Trophoblast cell (in vitro differentiated cells and primary cell): ENCODE data around the gene LCA5L.

ENCODE experiments used
- DNase-seq, 2 donors: peaks; one replicate each; pipeline ENCODE4 v3.0.0-alpha.2; 2016
- H2AFZ ChIP-seq: 2 replicates; pipeline ENCODE4 v1.6.1; 2013; ENCODE audit warnings: low read length, moderate library complexity, mild to moderate bottlenecking; ENCODE audit not compliant: insufficient read depth, poor library complexity
- H2AK5ac ChIP-seq: 2 replicates; pipeline ENCODE4 v1.6.1; 2013; ENCODE audit warnings: mild to moderate bottlenecking, low read length
- H2BK120ac ChIP-seq: 2 replicates; pipeline ENCODE4 v1.6.1; 2013; ENCODE audit warnings: low read length, mild to moderate bottlenecking, moderate library complexity; ENCODE audit not compliant: insufficient read depth, poor library complexity
- H2BK12ac ChIP-seq: 2 replicates; pipeline ENCODE4 v1.6.1; 2013; ENCODE audit warnings: mild to moderate bottlenecking, low read length, moderate library complexity
- H2BK5ac ChIP-seq: 2 replicates; pipeline ENCODE4 v1.6.1; 2013; ENCODE audit warnings: low read length, low read depth, moderate library complexity, mild to moderate bottlenecking; ENCODE audit not compliant: poor library complexity
- H3K14ac ChIP-seq: 2 replicates; pipeline ENCODE4 v1.6.1; 2013; ENCODE audit warnings: mild to moderate bottlenecking, low read length
- H3K18ac ChIP-seq: 2 replicates; pipeline ENCODE4 v1.6.1; 2013; ENCODE audit warnings: mild to moderate bottlenecking, low read length
- H3K23ac ChIP-seq: 2 replicates; pipeline ENCODE4 v1.6.1; 2013; ENCODE audit warnings: low read length
- H3K27ac ChIP-seq: 2 replicates; pipeline ENCODE4 v1.5.1; 2013; ENCODE audit warnings: low read depth, mild to moderate bottlenecking, inconsistent platforms, low read length, moderate library complexity
- H3K27me3 ChIP-seq: 2 replicates; pipeline ENCODE4 v1.6.1; 2013; ENCODE audit warnings: inconsistent platforms, mild to moderate bottlenecking, low read length, moderate library complexity; ENCODE audit not compliant: insufficient read depth
- H3K36me3 ChIP-seq, 2 experiments: 1 replicate in 1 of 2; 2 replicates in 1 of 2; pipeline ENCODE4 v1.6.1; 2013; ENCODE audit warnings: low read length in 2 of 2, mild to moderate bottlenecking in 2 of 2, moderate library complexity in 1 of 2; ENCODE audit not compliant: insufficient read depth in 2 of 2, control insufficient read depth in 1 of 2
- H3K4ac ChIP-seq: 2 replicates; pipeline ENCODE4 v1.6.1; 2013; ENCODE audit warnings: low read depth, mild to moderate bottlenecking, low read length, moderate library complexity
- H3K4me1 ChIP-seq, 2 experiments: 1 replicate in 1 of 2; 2 replicates in 1 of 2; pipeline ENCODE4 v1.6.1; 2013; ENCODE audit warnings: low read length in 2 of 2, mild to moderate bottlenecking in 2 of 2, moderate library complexity in 1 of 2; ENCODE audit not compliant: insufficient read depth in 2 of 2, control insufficient read depth in 1 of 2
- H3K4me2 ChIP-seq: 2 replicates; pipeline ENCODE4 v1.6.1; 2013; ENCODE audit warnings: inconsistent platforms, mild to moderate bottlenecking, low read length, moderate library complexity
- H3K4me3 ChIP-seq: 2 replicates; pipeline ENCODE4 v1.5.1; 2013; ENCODE audit warnings: mild to moderate bottlenecking, low read depth, low read length, inconsistent platforms
- H3K79me1 ChIP-seq: one replicate; pipeline ENCODE4 v1.6.1; 2013; ENCODE audit warnings: low read length
- H3K79me2 ChIP-seq: 2 replicates; pipeline ENCODE4 v1.6.1; 2013; ENCODE audit warnings: low read length, mild to moderate bottlenecking; ENCODE audit not compliant: control insufficient read depth, insufficient read depth, poor library complexity
- H3K9ac ChIP-seq: 2 replicates; pipeline ENCODE4 v1.6.1; 2013; ENCODE audit warnings: mild to moderate bottlenecking, low read length
- H3K9me3 ChIP-seq: 2 replicates; pipeline ENCODE4 v1.6.1; 2013; ENCODE audit warnings: low read depth, mild to moderate bottlenecking, control low read depth, inconsistent platforms, low read length; ENCODE audit not compliant: insufficient read depth
- H4K12ac ChIP-seq: 2 replicates; pipeline ENCODE4 v1.6.1; 2013; ENCODE audit warnings: low read depth, mild to moderate bottlenecking, low read length, moderate library complexity
- H4K8ac ChIP-seq: 2 replicates; pipeline ENCODE4 v1.6.1; 2013; ENCODE audit warnings: low read depth, mild to moderate bottlenecking, low read length, moderate library complexity
- H4K91ac ChIP-seq: one replicate; pipeline ENCODE4 v1.6.1; 2013; ENCODE audit warnings: low read depth, mild to moderate bottlenecking, low read length, moderate library complexity
- WGBS: extraction: QIAGEN DNeasy Blood & Tissue Kit; methylation state at CpG from one replicate; pipeline ENCODE4 v1.1.7; 2013; ENCODE audit warnings: missing lambda C conversion rate; ENCODE audit not compliant: insufficient read length, insufficient coverage; ENCODE audit errors: extremely low coverage; 5-methylcytosine and 5-hydroxymethylcytosine counted together

The LCA5L gene

GRCh38 chr21:39454949-39455668 is 9.5 kb upstream of the LCA5L start:
- no CpG with 5 or more reads among the region's 6 CpGs for WGBS
- Histone ChIP-seq H2BK12ac (no peak overlapping the region), H3K79me1 (no peaks in the 10 kb centered on the region), H4K12ac (no peak overlapping the region), H3K4ac (no peak overlapping the region), H2BK120ac (no peak overlapping the region), H2BK5ac (no peak overlapping the region), H2AFZ (no peak overlapping the region), H3K9me3 (no peaks in the 10 kb centered on the region), H3K4me2 (no peak overlapping the region), H3K4me1 (peaks cover 2 to 4% of the 10 kb centered on the region in 2 experiments), H3K79me2 (no peaks in the 10 kb centered on the region), H3K27me3 (no peaks in the 10 kb centered on the region), H4K91ac (no peak overlapping the region), H3K27ac (no peak overlapping the region), H3K36me3 (no peaks in the 10 kb centered on the region), H3K18ac (no peak overlapping the region), H3K4me3 (no peak overlapping the region), H2AK5ac (no peak overlapping the region), H3K9ac (no peak overlapping the region), H3K14ac (no peak overlapping the region), H4K8ac (no peak overlapping the region), H3K23ac (no peak overlapping the region)
- DNase-seq: no peak

GRCh38 chr21:39453571-39454179 is 8.1 kb upstream of the LCA5L start:
- Histone ChIP-seq H2BK12ac (no peak overlapping the region), H4K12ac (no peak overlapping the region), H3K14ac (no peak overlapping the region), H2AK5ac (no peak overlapping the region), H3K23ac (no peak overlapping the region), H3K79me1 (no peaks in the 10 kb centered on the region), H3K79me2 (no peaks in the 10 kb centered on the region), H3K4me3 (no peak overlapping the region), H3K36me3 (no peaks in the 10 kb centered on the region), H3K27me3 (no peaks in the 10 kb centered on the region), H3K27ac (no peak overlapping the region), H2AFZ (no peak overlapping the region), H3K4me2 (no peak overlapping the region), H3K9ac (no peak overlapping the region), H2BK120ac (no peak overlapping the region), H2BK5ac (no peak overlapping the region), H3K18ac (no peak overlapping the region), H3K4me1 (peaks cover 2 to 4% of the 10 kb centered on the region in 2 experiments), H4K91ac (no peak overlapping the region), H4K8ac (no peak overlapping the region), H3K9me3 (no peaks in the 10 kb centered on the region), H3K4ac (no peak overlapping the region)
- DNase-seq: no peak
- WGBS: no CpG with 5 or more reads among the region's 4 CpGs

- Histone ChIP-seq H3K27me3 (no peaks in the 10 kb centered on the region), H4K12ac (no peak overlapping the region), H3K79me1 (no peaks in the 10 kb centered on the region), H3K9me3 (no peaks in the 10 kb centered on the region), H4K8ac (no peak overlapping the region), H3K9ac (no peak overlapping the region), H2BK5ac (no peak overlapping the region), H3K4ac (no peak overlapping the region), H3K79me2 (no peaks in the 10 kb centered on the region), H4K91ac (no peak overlapping the region), H2BK120ac (no peak overlapping the region), H3K18ac (no peak overlapping the region), H2AK5ac (no peak overlapping the region), H3K4me2 (no peak overlapping the region), H2AFZ (no peak overlapping the region), H3K14ac (no peak overlapping the region), H3K27ac (no peak overlapping the region), H3K36me3 (no peaks in the 10 kb centered on the region), H3K4me1 (peaks cover 2 to 4% of the 10 kb centered on the region in 2 experiments), H3K4me3 (no peak overlapping the region), H3K23ac (no peak overlapping the region), H2BK12ac (no peak overlapping the region)
- no peak for DNase-seq
- WGBS: no CpG with 5 or more reads among the region's 6 CpGs
Observed at GRCh38 chr21:39452970-39453342, 7.4 kb upstream of the LCA5L start.

GRCh38 chr21:39452207-39452969 is 6.8 kb upstream of the LCA5L start:
- Histone ChIP-seq H3K79me1 (no peaks in the 10 kb centered on the region), H3K27ac (no peak overlapping the region), H3K9me3 (no peaks in the 10 kb centered on the region), H4K91ac (no peak overlapping the region), H3K4me3 (no peak overlapping the region), H2BK120ac (no peak overlapping the region), H3K14ac (no peak overlapping the region), H3K4ac (no peak overlapping the region), H2AK5ac (no peak overlapping the region), H3K27me3 (no peaks in the 10 kb centered on the region), H2AFZ (no peak overlapping the region), H4K8ac (no peak overlapping the region), H3K9ac (no peak overlapping the region), H2BK5ac (no peak overlapping the region), H3K23ac (no peak overlapping the region), H3K4me1 (peaks cover 2 to 4% of the 10 kb centered on the region in 2 experiments), H4K12ac (no peak overlapping the region), H3K79me2 (no peaks in the 10 kb centered on the region), H3K4me2 (no peak overlapping the region), H2BK12ac (no peak overlapping the region), H3K18ac (no peak overlapping the region), H3K36me3 (no peaks in the 10 kb centered on the region)
- DNase-seq: no peak
- WGBS: no CpG with 5 or more reads among the region's 10 CpGs
